Neural progenitor cell (in vitro differentiated cells): ENCODE data around the gene RPL10A. TPM values are rescaled to one million over a fixed set of nuclear protein-coding genes. Genes with fewer than 3 reads are reported as not detected.

Source experiments
- DNase-seq: peaks from one replicate; pipeline ENCODE4 v3.0.0-alpha.2; 2016; ENCODE audit warnings: low spot score
- H2AFZ ChIP-seq: fragments of 200-600 bp; sonication (generic); replicated peaks from 2 replicates; pipeline ENCODE4 v1.6.1; 2016; ENCODE audit warnings: antibody characterized with exemption
- H3F3A ChIP-seq: fragments of 200-600 bp; sonication (generic); 2 replicates; pipeline ENCODE4 v1.6.1; 2016; ENCODE audit warnings: antibody characterized with exemption, low read depth
- H3K27ac ChIP-seq: fragments of 200-600 bp; sonication (generic); 2 replicates; pipeline ENCODE4 v1.5.1; 2016; ENCODE audit warnings: mild to moderate bottlenecking
- H3K27me3 ChIP-seq: fragments of 200-600 bp; sonication (generic); 2 replicates; pipeline ENCODE4 v1.6.1; 2016; ENCODE audit warnings: mild to moderate bottlenecking, moderate library complexity
- H3K36me3 ChIP-seq: fragments of 200-600 bp; sonication (generic); 2 replicates; pipeline ENCODE4 v1.5.1; 2016
- H3K4me1 ChIP-seq: fragments of 200-600 bp; sonication (generic); 2 replicates; pipeline ENCODE4 v1.6.1; 2016; ENCODE audit warnings: mixed run types
- H3K4me2 ChIP-seq: fragments of 200-600 bp; sonication (generic); 2 replicates; pipeline ENCODE4 v1.6.1; 2016
- H3K4me3 ChIP-seq: fragments of 200-600 bp; sonication (generic); 2 replicates; pipeline ENCODE4 v1.5.1; 2016
- H3K79me2 ChIP-seq: fragments of 200-600 bp; sonication (generic); 2 replicates; pipeline ENCODE4 v1.6.1; 2016; ENCODE audit warnings: low read depth
- H3K9ac ChIP-seq: fragments of 200-600 bp; sonication (generic); 2 replicates; pipeline ENCODE4 v1.6.1; 2016
- H3K9me3 ChIP-seq: fragments of 200-600 bp; sonication (generic); 2 replicates; pipeline ENCODE4 v1.5.1; 2016; ENCODE audit warnings: low read depth
- H4K20me1 ChIP-seq: fragments of 200-600 bp; sonication (generic); 2 replicates; pipeline ENCODE4 v1.6.1; 2016; ENCODE audit warnings: low read depth
- H3K27ac Mint-ChIP-seq: 3 replicates; pipeline ENCODE4 v1.8.0; 2021; ENCODE audit warnings: mixed read lengths
- H3K27me3 Mint-ChIP-seq: 2 replicates; pipeline ENCODE4 v1.8.0; 2022; ENCODE audit warnings: low read depth, mild to moderate bottlenecking, inconsistent platforms, moderate library complexity, mixed read lengths; ENCODE audit not compliant: insufficient read depth
- H3K36me3 Mint-ChIP-seq: 3 replicates; pipeline ENCODE4 v1.8.0; 2021; ENCODE audit warnings: mixed read lengths
- H3K4me1 Mint-ChIP-seq: 3 replicates; pipeline ENCODE4 v1.8.0; 2021; ENCODE audit warnings: mixed read lengths
- H3K4me3 Mint-ChIP-seq: 3 replicates; pipeline ENCODE4 v1.8.0; 2021; ENCODE audit warnings: mild to moderate bottlenecking, moderate library complexity, mixed read lengths
- H3K9me3 Mint-ChIP-seq: 3 replicates; pipeline ENCODE4 v1.8.0; 2020; ENCODE audit warnings: mixed read lengths
- EZH2 ChIP-seq: fragments of 200-600 bp; sonication (generic); IDR thresholded peaks from 2 replicates; pipeline ENCODE4 v1.6.1; 2017; ENCODE audit warnings: antibody characterized with exemption, mild to moderate bottlenecking, moderate library complexity
- EZH2phosphoT487 ChIP-seq: fragments of 200-600 bp; sonication (generic); IDR thresholded peaks from 2 replicates; pipeline ENCODE4 v1.6.1; 2017; ENCODE audit warnings: antibody characterized with exemption
- total RNA-seq: library from RNA; depleted of rRNA; stranded (reverse); fragments of >200 nt; gene quantifications from 2 replicates; pipeline ENCODE4 v1.2.3, GENCODE V29; 2015; ENCODE audit warnings: low replicate concordance
- TF ChIP-seq, protein P1 (sequence below): fragments of 200-600 bp; sonication (generic); IDR thresholded peaks from 2 replicates; pipeline ENCODE4 v1.5.1; 2017; ENCODE audit warnings: antibody characterized with exemption, mild to moderate bottlenecking

The RPL10A gene
- total RNA-seq, 1 donor from 2014 or later: 2,002 TPM

DNA sequence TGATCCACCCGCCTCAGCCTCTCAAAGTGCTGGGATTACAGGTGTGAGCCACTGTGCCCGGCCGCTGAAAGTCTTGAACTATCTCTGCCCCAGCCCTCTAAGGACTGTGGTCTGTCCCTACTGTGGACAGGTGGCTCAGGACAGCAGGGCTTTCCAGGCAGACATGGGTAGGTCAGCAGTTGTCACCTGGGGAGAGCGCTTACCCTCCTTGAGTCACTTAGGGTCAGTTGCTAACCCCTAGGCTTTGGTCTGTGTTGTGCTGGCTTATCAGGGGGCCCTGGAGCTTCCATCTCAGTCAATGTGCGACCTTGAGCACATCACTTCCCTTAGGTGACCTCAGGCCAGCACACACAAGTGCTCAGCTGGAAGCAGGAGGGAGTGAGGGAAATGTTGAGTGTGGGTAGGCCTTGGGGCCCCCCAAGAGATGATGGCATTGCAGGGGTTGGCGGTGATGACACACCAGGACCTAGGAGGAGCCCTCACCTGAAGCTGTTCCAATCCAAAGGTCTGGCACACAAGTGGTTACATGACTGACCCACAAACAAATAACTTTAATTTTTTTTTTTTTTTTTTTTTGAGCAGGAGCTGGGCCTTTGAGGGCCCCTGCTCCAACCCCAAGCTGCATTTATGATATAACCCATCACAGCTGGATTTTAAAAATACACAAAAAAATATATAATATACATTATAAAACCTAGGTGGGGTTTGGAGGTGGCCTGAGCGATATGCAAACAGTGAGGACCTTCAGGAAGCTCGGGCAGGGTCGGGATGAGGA, 5.1 kb downstream of the RPL10A start:
- no peak overlapping the region for H3K4me3 Mint-ChIP-seq
- no peak overlapping the region for H3K27ac Mint-ChIP-seq
- TF ChIP-seq EZH2 (no peak), EZH2phosphoT487 (no peak)
- TF ChIP-seq, protein P1, sequence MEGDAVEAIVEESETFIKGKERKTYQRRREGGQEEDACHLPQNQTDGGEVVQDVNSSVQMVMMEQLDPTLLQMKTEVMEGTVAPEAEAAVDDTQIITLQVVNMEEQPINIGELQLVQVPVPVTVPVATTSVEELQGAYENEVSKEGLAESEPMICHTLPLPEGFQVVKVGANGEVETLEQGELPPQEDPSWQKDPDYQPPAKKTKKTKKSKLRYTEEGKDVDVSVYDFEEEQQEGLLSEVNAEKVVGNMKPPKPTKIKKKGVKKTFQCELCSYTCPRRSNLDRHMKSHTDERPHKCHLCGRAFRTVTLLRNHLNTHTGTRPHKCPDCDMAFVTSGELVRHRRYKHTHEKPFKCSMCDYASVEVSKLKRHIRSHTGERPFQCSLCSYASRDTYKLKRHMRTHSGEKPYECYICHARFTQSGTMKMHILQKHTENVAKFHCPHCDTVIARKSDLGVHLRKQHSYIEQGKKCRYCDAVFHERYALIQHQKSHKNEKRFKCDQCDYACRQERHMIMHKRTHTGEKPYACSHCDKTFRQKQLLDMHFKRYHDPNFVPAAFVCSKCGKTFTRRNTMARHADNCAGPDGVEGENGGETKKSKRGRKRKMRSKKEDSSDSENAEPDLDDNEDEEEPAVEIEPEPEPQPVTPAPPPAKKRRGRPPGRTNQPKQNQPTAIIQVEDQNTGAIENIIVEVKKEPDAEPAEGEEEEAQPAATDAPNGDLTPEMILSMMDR: no peak

GRCh38 chr6:35473850-35474130, 5.6 kb downstream of the RPL10A start:
- Histone ChIP-seq H3K4me1 (peaks cover 24% of the 10 kb centered on the region), H2AFZ (no peak overlapping the region), H3K27me3 (no peaks in the 10 kb centered on the region), H3K9ac (no peak overlapping the region), H3K27ac (peak overlapping the region; percentile 67), H3K79me2 (peaks cover 39% of the 10 kb centered on the region), H4K20me1 (peaks cover 56% of the 10 kb centered on the region), H3K4me2 (no peak overlapping the region), H3F3A (peaks cover 74% of the 10 kb centered on the region), H3K36me3 (no peaks in the 10 kb centered on the region), H3K4me3 (no peak overlapping the region), H3K9me3 (no peaks in the 10 kb centered on the region)
- H3K27ac Mint-ChIP-seq: no peak overlapping the region
- H3K9me3 Mint-ChIP-seq: no peaks in the 10 kb centered on the region
- H3K4me3 Mint-ChIP-seq: no peak overlapping the region
- DNase-seq: no peak
- TF ChIP-seq, protein P1: no peak
- TF ChIP-seq EZH2 (no peak), EZH2phosphoT487 (no peak)
- H3K4me1 Mint-ChIP-seq: peaks cover 35% of the 10 kb centered on the region
- H3K27me3 Mint-ChIP-seq: peaks cover 4% of the 10 kb centered on the region
- H3K36me3 Mint-ChIP-seq: peaks cover 29% of the 10 kb centered on the region

More for the DNA sequence above, 5.1 kb downstream of the RPL10A start:
- peaks cover 35% of the 10 kb centered on the region for H3K4me1 Mint-ChIP-seq
- H3K4me1 ChIP-seq: peaks cover 24% of the 10 kb centered on the region
- H3K9me3 Mint-ChIP-seq: no peaks in the 10 kb centered on the region
- peaks cover 44% of the 10 kb centered on the region for H3K79me2 ChIP-seq
- DNase-seq: no peak
- peaks cover 4% of the 10 kb centered on the region for H3K27me3 Mint-ChIP-seq
- no peaks in the 10 kb centered on the region for H3K9me3 ChIP-seq
- H3K27me3 ChIP-seq: no peaks in the 10 kb centered on the region
- peaks cover 60% of the 10 kb centered on the region for H4K20me1 ChIP-seq
- H3K4me3 ChIP-seq: no peak overlapping the region
- peaks cover 79% of the 10 kb centered on the region for H3F3A ChIP-seq
- H3K36me3 Mint-ChIP-seq: peaks cover 29% of the 10 kb centered on the region
- no peak overlapping the region for H3K4me2 ChIP-seq
- H3K27ac ChIP-seq: peak overlapping the region; percentile 67
- H3K9ac ChIP-seq: no peak overlapping the region
- no peak overlapping the region for H2AFZ ChIP-seq
- H3K36me3 ChIP-seq: no peaks in the 10 kb centered on the region

GRCh38 chr6:35474131-35474941, 6.1 kb downstream of the RPL10A start:
- Mint-ChIP-seq H3K36me3 (peaks cover 28% of the 10 kb centered on the region), H3K9me3 (no peaks in the 10 kb centered on the region)
- no peaks in the 10 kb centered on the region for H3K36me3 ChIP-seq

More at GRCh38 chr6:35474131-35474941, 6.1 kb downstream of the RPL10A start:
- Mint-ChIP-seq H3K27ac (peak overlapping the region; percentile 76), H3K27me3 (peaks cover 3% of the 10 kb centered on the region), H3K4me1 (peaks cover 34% of the 10 kb centered on the region), H3K4me3 (no peak overlapping the region)
- Histone ChIP-seq H3K27ac (peak overlapping the region; percentile 67), H3K4me2 (no peak overlapping the region), H3K4me1 (peaks cover 24% of the 10 kb centered on the region), H4K20me1 (peaks cover 50% of the 10 kb centered on the region), H3K27me3 (no peaks in the 10 kb centered on the region), H3K9ac (no peak overlapping the region), H3K4me3 (no peak overlapping the region), H3F3A (peaks cover 69% of the 10 kb centered on the region), H3K9me3 (no peaks in the 10 kb centered on the region), H3K79me2 (peaks cover 33% of the 10 kb centered on the region), H2AFZ (no peak overlapping the region)
- DNase-seq: no peak
- TF ChIP-seq, protein P1: no peak
- TF ChIP-seq EZH2phosphoT487: no peak
- TF ChIP-seq EZH2: no peak
